ENCODE measurements around the gene CD53.

CD53 gene

DNA sequence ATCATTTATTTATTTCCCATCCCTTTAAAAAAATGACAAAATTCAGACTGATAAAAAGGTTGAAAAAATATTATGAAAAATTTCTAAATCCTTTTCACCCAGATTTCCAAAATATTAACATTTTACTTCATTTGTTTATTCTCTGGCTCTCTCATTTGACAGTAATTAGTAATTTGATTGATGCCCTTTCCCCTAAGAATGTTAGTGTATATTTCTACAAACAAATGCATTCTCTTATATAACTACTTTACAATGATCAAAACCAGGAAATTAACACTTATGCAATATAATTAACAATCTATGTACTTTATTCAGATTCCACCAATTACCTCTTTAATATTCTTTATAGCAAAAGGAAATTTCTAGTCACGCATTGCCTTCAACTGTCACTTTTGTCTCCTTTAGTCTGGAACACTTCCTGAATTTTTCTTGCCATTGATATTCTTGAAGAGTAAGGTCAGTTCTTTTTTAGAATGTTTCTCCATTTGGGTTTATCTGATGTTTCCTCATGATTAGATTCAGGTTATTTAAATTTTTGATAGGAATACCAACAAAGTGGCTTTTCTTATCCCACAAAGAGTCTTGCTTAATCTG, 3.9 kb downstream of the CD53 start:
- DNase-seq (ENCODE audit: low spot score), result no peak

DNA sequence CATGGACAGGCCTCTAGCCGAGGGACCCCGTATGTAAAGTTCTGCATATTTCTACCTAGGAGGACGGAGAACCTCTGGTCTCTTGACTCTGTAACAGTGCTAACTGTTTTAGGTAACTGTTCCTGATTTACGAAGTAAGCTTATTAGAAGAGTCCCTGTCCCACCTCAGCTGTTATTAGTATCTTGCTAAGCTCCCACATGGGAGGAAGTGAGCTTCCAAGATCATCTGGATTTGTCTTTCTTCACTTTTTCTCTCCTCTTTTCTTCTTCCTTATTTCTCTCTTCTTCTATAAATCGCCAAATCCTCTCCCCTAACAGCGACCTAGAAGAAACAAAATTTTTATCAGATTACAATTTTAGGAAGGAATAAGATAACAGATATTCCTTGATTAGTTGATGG, 4.4 kb downstream of the CD53 start:
- DNase-seq (ENCODE audit: low spot score), result no peak

DNA sequence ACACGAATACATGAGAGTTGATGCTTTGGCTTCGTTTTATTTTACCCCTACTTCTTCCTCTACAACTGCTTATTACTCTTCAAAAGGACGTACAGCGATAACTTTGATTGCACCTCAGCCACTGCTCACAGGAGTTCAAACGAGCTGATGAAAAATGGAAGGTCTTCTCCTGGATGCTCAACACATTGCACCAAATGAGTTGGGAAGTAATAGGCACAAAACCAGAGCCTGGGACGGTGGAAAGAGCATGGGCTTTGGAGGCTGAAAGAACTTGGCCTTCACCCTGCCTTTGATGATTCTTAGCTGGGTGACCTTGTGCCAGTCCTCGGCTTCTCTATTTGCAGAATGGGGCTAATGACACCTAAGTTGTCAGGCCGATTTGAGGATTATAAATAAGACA, 4.8 kb downstream of the CD53 start:
- DNase-seq (ENCODE audit: low spot score), result no peak

DNA sequence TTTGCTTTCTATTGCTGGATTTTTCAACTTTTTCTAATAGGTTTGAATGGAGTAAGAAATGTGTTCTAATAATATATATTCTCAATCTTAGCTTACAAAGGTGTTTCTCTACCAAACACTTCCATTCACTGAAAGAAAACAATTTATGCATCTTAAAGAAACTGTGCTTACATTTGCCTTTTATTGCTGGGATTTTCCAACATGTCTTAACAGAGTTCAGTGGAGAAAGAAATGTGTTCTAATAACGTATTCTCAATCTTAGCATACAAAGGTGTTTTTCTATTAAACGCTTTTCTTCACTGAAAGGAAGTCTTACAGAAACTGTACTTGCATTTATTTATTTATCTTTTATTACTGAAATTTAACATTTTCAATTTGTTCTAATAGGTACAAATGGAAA, 5.6 kb downstream of the CD53 start:
- DNase-seq (ENCODE audit: low spot score), result no peak

DNA sequence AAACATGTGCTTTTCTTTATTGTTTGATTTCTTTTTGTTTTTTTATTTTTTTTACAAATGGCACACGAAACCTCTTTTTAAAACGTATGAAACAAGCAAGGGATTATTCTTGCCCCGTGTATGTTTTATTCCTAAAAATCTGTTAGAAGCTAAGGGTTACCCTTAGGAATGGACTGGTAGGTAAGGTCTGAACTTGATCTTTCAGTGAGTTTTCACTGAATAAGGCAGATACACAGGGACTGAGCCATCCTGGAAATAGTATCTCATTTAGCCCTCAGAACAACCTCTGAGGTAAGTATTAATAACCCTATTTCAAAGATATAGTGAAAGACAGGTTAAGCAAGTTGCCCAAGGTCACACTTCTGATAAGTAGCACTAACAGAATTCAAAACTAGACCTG, 6.0 kb downstream of the CD53 start:
- no peak for DNase-seq (ENCODE audit: low spot score)

DNA sequence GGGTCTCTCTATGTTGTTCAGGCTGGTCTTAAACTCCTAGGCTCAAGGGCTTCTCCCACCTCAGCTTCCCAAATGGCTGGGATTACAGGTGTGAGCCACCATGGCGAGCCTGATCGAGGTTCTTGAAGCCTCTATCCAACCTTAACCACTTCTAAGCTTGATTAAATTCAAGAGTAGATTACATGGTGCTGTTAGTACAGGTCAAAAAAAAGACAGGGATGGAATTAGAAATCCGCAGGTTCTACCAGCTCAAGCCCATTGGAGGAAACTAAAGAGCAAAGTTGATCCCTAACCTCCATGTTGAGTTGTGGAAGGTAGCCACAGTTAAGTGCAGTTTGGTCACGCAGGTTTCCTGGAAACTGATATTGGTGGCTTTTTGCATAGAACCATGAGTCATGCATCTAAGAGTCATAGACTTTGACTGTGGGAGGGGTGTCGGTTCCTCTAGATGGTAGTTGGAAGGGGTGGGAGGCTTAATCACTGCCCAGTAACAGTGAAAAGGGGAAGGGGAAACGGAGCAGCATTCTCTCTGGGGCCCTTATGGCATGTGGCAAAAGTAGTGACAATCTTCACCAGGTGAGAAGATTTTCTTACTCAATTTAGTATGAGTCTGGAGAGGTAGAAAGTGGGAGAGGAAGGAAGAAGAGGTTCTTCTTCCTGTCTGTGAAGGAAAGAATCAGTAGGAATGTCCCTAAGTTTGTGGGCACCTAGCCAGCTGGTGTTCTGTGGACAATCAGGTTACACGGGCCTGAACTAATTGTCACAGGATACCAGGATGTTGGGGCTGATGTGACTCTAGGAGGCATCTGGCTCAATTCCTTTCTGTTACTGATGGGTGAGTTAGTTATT, 7.0 kb downstream of the CD53 start:
- peak; percentile 58 for DNase-seq (ENCODE audit: low spot score)

DNA sequence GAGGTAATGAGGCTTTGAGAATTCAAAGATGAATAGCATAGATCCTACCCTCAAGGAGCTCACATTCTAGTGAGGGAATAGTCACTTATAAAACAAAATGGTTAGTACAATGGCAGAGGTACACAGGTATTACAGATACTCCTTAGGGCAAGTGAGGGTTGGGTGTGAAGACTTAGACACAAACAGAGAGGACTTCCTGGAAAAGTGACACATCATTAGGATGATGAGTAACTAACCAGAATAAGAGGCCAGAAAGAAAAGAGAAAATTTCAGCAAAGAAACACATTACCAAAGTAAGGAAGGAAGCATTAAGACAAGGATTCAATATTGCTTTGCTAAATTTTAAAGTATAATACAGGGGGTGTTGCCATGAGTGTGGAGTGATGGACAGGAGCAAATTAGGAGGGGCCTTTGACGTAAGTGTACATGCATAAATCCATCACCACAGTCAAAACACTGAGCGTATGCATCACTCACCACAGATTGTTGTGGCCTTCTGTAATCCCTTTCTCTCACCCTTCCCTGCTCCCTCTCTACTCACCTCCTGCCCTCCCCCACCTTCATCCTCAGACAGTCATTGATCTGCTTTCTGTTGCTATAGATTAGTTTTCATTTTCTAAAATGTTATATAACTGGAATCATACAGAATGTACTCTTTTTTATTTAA, 7.9 kb downstream of the CD53 start:
- peak; percentile 47 for DNase-seq (ENCODE audit: low spot score)

DNA sequence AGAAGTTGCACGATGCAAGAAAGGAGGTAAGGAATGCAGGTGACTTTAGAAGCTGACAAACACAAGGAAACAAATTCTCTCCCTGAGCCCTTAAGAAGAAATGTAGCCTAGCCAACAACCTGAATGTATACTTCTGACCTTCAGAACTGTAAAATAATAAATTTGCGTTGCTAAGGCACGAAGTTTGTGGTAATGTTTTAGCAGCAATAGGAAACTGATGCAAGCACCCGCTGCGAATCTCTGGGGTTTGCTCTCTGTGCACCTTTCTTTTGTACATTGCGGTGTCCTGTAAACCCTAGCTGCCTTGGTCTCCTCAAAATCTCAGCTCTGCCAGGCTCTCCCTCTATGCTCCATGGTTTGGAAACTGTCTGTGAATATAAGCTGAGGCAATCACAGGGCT, 15.1 kb downstream of the CD53 start:
- no peak for DNase-seq (ENCODE audit: low spot score)

DNA sequence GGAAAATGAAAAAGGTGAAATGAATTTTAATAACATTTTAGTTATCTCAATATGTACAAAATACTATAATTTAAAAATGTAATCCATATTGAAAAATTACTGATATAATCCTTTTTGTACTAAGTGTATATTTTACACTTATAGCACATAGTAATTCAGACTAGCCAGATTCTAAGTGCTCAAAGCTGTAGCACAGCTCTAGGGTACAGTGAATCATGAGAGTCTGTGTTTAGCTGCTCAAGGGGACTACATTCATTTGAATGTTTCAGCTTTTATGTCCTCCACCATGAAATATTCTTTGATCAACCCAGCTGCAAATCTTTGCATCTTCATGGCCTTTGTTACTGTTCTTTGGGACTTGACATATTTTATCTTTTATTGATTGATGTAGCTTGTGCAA, 15.7 kb downstream of the CD53 start:
- DNase-seq (ENCODE audit: low spot score), result no peak

DNA sequence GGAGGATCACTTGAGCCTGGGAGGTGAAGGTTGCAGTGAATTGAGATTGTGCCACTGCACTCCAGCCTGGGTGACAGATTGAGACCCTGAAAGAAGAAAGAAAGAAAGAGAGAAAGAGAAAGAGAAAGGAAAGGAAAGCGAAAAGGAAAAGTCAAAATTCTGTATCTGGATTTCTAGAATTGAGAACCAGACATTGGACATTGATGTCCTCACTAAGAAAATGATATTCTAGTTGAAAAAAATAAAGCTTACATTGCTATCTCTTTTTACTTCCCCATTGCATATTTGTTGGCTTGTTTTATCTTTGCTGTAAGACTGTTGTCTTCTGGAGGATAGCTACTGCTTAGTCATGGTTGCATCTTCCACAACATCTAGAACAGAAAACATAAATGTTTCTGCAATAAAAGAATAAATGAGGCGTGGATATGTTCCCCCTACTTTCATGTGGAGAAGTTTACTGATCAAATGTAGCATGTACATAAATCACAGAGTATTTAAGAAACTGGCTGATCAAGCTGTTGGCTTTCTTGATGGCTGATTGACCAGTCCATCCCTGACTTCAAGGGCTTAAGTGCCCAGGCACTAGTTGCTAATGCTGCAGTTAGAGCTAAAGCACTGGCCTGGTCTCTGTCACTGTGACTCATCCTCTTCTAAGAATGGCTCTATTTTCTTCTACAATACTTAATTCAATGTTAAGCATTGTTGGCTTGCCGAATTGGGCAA, 17.7 kb downstream of the CD53 start:
- DNase-seq (ENCODE audit: low spot score), result no peak

DNA sequence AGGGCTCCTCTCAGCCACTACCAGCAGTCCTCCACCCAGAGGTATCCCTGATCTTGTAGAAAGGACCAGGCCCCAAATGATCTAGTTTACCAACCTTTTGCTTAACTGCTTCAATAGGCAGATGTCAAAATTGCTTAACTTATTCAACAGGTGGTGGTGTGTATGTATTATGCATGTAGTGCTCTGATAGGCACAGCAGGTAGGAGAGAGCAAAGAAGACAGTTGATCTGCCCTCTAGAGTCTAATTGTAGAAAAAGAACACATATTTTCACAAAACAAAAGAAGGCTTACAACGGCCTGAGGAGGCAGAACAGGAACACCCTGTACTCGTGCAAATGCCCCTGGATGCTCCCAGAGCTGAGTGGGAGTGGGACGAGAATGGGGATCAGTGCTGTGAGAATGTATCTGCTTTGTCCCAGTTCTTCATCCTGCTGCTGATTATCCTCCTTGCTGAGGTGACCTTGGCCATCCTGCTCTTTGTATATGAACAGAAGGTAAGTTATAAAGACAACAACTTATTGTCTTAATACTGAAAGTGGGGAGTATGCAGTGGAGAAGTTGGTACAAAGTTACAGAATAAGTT, 21.1 kb downstream of the CD53 start:
- no peak for DNase-seq (ENCODE audit: low spot score)

DNA sequence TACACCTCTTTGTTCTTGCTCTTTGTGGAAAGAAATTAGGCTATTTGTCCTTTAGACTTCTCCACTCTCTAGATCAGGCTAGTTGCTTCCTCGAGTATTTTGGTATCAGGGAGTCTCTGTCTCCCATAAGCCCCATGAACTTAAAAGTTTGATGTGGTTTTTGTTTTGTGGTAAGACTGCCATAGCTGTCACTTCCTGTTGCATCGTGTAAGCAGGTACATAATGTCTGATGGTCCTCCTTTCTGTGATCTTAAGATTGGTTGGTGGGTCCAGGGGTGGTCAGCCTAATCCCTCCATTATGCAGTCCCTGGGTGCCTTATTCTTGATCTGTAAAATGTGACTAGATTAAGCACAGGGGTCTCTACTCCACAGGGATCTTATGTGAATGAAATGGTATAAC, 23.1 kb downstream of the CD53 start:
- DNase-seq (ENCODE audit: low spot score), result no peak

DNA sequence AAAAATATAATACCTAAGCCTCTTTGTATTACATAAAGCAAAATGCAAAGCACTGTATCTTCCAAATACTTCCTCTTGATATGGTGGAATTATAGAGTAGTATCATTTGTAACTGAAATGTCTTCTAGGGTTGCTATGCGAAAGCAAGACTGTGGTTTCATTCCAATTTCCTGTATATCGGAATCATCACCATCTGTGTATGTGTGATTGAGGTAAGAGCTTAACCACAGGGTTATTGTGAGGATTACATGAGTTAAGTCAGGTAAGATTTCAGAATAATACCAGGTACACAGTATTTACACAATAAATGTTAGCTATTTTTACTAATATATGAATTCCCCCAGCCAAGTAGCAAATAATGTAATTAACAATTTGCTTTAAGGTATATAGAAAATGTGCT, 24.7 kb downstream of the CD53 start:
- DNase-seq (ENCODE audit: low spot score), result no peak

DNA sequence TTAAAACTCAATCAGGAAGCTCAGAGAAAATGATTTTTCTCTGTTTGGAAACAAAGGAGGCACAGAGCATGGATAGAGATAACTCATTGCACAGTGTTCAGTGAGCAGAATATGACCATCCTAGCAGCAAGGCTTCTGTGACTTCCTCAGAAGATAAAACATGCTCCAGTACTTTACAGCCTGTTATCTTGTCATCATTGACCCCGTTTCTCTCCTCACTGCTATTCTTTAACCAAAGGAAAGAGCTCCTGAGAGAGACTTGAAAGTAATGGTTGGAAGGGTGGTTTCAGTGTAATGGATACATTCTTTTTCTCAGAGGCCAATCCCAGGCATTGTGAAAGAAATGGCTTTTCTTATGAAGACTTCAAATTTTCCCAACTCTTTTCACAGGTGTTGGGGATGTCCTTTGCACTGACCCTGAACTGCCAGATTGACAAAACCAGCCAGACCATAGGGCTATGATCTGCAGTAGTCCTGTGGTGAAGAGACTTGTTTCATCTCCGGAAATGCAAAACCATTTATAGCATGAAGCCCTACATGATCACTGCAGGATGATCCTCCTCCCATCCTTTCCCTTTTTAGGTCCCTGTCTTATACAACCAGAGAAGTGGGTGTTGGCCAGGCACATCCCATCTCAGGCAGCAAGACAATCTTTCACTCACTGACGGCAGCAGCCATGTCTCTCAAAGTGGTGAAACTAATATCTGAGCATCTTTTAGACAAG, 25.9 kb downstream of the CD53 start:
- DNase-seq (ENCODE audit: low spot score), result no peak

DNA sequence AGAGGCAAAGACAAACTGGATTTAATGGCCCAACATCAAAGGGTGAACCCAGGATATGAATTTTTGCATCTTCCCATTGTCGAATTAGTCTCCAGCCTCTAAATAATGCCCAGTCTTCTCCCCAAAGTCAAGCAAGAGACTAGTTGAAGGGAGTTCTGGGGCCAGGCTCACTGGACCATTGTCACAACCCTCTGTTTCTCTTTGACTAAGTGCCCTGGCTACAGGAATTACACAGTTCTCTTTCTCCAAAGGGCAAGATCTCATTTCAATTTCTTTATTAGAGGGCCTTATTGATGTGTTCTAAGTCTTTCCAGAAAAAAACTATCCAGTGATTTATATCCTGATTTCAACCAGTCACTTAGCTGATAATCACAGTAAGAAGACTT, 26.5 kb downstream of the CD53 start:
- no peak for DNase-seq (ENCODE audit: low spot score)

DNA sequence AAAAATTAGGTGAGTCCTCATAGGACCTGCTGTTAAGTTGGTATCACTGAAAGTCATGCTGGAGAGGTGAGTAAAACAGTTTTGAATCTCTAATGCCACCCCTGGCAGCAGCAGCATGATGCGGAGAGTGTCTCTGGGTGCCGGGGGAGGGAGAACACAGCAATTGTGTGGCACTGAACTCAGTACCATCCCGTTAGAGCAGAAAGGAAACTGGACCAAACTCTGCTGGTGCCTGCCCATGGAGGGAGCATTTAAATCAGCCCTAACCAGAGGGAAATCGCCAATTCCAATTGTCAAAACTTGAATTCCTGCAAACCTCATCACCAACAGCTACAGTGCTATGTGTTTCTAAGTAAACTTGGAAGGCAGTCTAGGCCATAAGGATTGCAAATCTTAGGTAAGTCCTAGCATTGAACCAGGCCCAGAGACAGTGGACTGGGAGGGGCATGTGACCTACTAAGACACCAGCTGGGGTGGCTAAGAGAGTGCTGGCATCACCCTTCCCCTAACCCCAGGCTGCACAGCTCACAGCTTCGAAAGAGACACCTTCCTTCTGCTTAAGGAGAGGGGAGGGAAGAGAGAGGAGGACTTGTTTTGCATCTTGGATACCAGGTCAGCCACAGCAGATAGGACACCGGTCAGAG, 30.0 kb downstream of the CD53 start:
- no peak for DNase-seq (ENCODE audit: low spot score)

DNA sequence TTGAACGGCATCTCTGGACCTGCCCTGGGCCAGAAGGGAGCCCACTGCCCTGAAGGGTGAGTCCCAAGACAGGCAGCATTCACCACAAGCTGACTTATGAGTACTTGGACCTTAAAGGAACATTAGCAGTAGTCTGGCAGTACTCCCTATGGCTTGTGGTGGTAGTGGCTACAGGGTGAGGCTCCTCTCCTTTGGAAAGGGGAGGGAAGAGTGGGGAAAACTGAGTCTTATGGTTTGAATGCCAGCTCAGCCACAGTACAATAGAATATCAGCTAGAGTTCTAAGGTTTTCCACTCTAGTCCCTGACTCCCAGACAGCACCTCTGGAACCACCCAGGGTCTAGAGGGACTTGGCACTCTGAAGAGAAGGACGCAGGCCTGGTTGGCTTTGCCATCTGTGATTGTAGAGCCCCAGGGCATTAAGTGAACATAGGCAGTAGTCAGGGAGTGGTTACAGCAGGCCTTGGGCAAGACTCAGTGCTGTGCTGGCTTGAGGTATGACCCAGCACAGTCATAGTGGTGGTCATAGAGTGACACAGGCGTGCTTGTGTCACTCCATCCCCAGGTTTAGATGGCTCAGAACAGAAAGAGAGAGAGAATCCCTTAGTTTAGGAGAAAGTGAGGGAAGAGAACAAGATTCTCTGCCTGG, 31.0 kb downstream of the CD53 start:
- DNase-seq (ENCODE audit: low spot score), result no peak

DNA sequence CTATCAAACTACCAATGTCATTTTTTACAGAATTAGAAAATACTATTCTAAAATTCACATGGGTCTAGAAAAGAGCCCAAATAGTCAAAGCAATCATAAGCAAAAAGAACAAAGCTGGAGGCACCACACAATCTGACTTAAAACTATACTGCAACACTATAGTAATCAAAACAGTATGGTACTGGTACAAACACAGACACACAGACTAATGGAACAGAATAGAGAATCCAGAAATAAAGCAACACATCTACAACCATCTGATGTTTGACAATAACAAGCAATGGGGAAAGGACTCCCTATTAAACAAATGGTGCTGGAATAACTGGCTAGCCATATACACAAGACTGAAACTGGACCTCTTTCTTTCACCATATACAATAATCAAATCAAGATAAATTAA, 39.8 kb downstream of the CD53 start:
- no peak for DNase-seq (ENCODE audit: low spot score)

DNA sequence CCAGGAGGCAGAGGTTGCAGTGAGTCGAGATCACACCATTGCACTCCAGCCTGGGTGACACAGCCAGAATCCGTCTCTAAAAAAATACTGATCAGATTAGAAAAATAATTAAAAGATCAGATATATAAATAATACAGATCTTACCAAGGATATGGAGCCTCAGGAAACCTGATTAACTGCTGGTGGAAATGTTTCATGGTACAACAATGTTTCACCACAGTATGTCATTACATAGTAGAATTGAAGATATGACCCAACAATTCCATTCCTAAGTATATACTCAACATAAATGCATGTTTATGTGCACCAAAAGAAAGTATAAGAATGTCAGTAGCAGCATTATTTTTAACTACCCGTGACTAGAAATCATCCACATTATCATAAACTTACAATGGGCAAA, 41.7 kb downstream of the CD53 start:
- DNase-seq (ENCODE audit: low spot score), result no peak

DNA sequence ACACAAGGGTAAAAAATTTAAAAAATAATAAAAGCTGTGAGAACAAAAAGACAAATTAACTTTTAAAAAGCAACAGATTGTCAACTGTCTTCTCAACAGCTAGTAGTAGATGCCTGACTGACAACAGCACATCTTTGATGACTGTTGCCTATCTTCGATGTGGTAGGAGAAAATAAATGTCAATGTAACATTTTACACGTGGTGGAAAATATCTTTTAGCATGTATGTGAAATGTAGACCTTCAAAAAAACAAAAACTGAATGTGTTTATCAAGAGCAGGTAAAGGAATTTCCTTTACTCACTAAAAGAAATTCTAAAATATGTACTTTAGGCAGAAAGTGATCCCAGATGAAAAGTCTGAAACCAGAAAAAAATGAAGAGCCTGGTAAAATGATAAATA, 42.9 kb downstream of the CD53 start:
- no peak for DNase-seq (ENCODE audit: low spot score)

DNA sequence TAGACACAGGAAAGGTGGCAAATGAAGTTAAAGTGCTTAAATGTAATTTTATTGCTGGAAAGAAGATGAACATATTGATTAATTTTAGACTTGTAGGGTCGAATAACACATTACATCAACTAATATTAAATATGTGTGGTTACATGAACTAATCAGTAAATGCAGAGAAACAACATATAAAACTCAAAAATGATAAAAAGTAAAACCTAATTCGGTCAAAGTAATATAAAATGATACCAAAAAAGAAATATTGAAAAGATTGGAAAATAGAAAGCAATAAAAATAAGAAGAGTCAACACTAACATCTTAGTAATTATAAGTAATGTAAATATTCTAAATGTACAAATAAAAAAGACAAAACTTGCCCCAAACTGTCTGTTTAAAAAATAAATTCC, 43.3 kb downstream of the CD53 start:
- no peak for DNase-seq (ENCODE audit: low spot score)
